HepG2 (cell line): ENCODE measurements around the gene FBXO39. TPM values are rescaled to one million over a fixed set of nuclear protein-coding genes. Genes with fewer than 3 reads are reported as not detected.

Experiments
- FOXJ3 ChIP-seq: sonication (generic); formaldehyde crosslinking; IDR thresholded peaks from 2 replicates; pipeline ENCODE4 v1.4.0; 2020; ENCODE audit warnings: missing genetic modification reagents, mild to moderate bottlenecking, borderline replicate concordance
- HDAC1 ChIP-seq: sonication (generic); formaldehyde crosslinking; IDR thresholded peaks from 2 replicates; pipeline ENCODE4 v1.5.1; 2020; ENCODE audit warnings: mild to moderate bottlenecking, missing genetic modification reagents
- HMG20A ChIP-seq: IDR thresholded peaks from 2 replicates; pipeline ENCODE4 v1.6.1; 2016; ENCODE audit warnings: borderline replicate concordance
- HNF1A ChIP-seq, 2 experiments: sonication (generic) in 1 of 2; formaldehyde crosslinking in 1 of 2; IDR thresholded peaks; 2 replicates each; pipeline versions ENCODE4 v1.4.0 to v1.6.1; 2016 to 2020; ENCODE audit warnings: borderline replicate concordance in 1 of 2, low read depth in 1 of 2, mild to moderate bottlenecking in 1 of 2, missing genetic modification reagents in 1 of 2
- HNF1B ChIP-seq: sonication (generic); formaldehyde crosslinking; IDR thresholded peaks from 2 replicates; pipeline ENCODE4 v1.5.1; 2020; ENCODE audit warnings: mild to moderate bottlenecking, moderate library complexity, missing genetic modification reagents
- KDM6A ChIP-seq: IDR thresholded peaks from 2 replicates; pipeline ENCODE4 v1.6.1; 2016; ENCODE audit warnings: low read depth
- KLF16 ChIP-seq, 2 experiments: sonication (generic) in 1 of 2; formaldehyde crosslinking in 1 of 2; IDR thresholded peaks; 2 replicates each; pipeline versions ENCODE4 v1.6.1 to v1.8.0; 2016 to 2023; ENCODE audit warnings: missing genetic modification reagents in 2 of 2, missing compliant biosample characterization in 1 of 2
- MLX ChIP-seq: IDR thresholded peaks from 2 replicates; pipeline ENCODE4 v1.6.1; 2016
- NCOR1 ChIP-seq: fragments of 200-600 bp; sonication (generic); IDR thresholded peaks from 2 replicates; pipeline ENCODE4 v1.7.0; 2017; ENCODE audit warnings: antibody characterized with exemption, low read length, borderline replicate concordance
- NR2C2 ChIP-seq: sonication (generic); formaldehyde crosslinking; IDR thresholded peaks from 2 replicates; pipeline ENCODE4 v1.4.0; 2020; ENCODE audit warnings: missing genetic modification reagents, mild to moderate bottlenecking, moderate library complexity, borderline replicate concordance
- PRDM15 ChIP-seq: sonication (generic); formaldehyde crosslinking; IDR thresholded peaks from 2 replicates; pipeline ENCODE4 v1.4.0; 2020; ENCODE audit warnings: missing genetic modification reagents
- SMYD3 ChIP-seq: sonication (generic); formaldehyde crosslinking; IDR thresholded peaks from 2 replicates; pipeline ENCODE4 v1.8.1; 2023; ENCODE audit warnings: mild to moderate bottlenecking, missing genetic modification reagents
- ZFX ChIP-seq: sonication (generic); formaldehyde crosslinking; IDR thresholded peaks from 2 replicates; pipeline ENCODE4 v1.4.0; 2020; ENCODE audit warnings: mild to moderate bottlenecking, low read depth, missing genetic modification reagents, moderate library complexity
- ZNF503 ChIP-seq: sonication (generic); formaldehyde crosslinking; IDR thresholded peaks from 2 replicates; pipeline ENCODE4 v1.4.0; 2020; ENCODE audit warnings: missing genetic modification reagents
- polyA plus RNA-seq, 8 experiments: library from polyadenylated mRNA; depleted of rRNA in 3 of 8; stranded (reverse) in 7 of 8; unstranded in 1 of 8; fragments of >200 nt; fragmentation: Illumina TruSeq in 4 of 8; extraction: Trizol in 4 of 8; gene quantifications; 2 replicates each; pipeline versions ENCODE4 v1.2.1 to v1.2.3, GENCODE V29; 2011 to 2016; ENCODE audit warnings: low read depth in 4 of 8, missing spikeins in 1 of 8, mixed read lengths in 1 of 8; ENCODE audit not compliant: insufficient read depth in 1 of 8
- total RNA-seq, 5 experiments: library from RNA; depleted of rRNA; stranded (reverse); fragments of >200 nt; fragmentation: Illumina TruSeq; extraction: Trizol; gene quantifications; 2 replicates each; pipeline ENCODE4 v1.2.3, GENCODE V29; 2016; ENCODE audit warnings: low read depth in 1 of 5

Gene FBXO39
- total and polyA plus RNA-seq, 2 of the 13 experiments (the other 11 are each of a cell fraction or from before 2014, with no cell fraction given) = 0.09 TPM; not detected in 1

GRCh38 chr17:6796017-6796886 lies 20.2 kb downstream of the FBXO39 start (continued):
- TF ChIP-seq KLF16 (CRISPR knock-in tag; IDR thresholded peaks at IDR 0.05) (0 out of 4 replicates have a peak, but pooled peaks of 1 of the 2 experiments have one; percentile 17), HNF1B (CRISPR knock-in tag) (no peak), ZNF503 (peak; percentile 48; the same call in 1 of the 2 replicates), PRDM15 (peak; percentile 90), HMG20A (CRISPR knock-in tag) (peak; percentile 41; the same call in 1 of the 2 replicates), HNF1A (IDR thresholded peaks at IDR 0.05; ENCODE audit: low read depth) (peak; percentile 72), HNF1A (CRISPR knock-in tag; IDR thresholded peaks at IDR 0.05; ENCODE audit: borderline replicate concordance) (peak; percentile 67; the same call in 1 of the 2 replicates), NCOR1 (peak; percentile 58; the same call in 1 of the 2 replicates), ZFX (CRISPR knock-in tag) (peak; percentile 43; the same call in 1 of the 2 replicates), MLX (CRISPR knock-in tag) (0 out of 2 replicates have a peak, but pooled peaks have one; percentile 16), KDM6A (CRISPR knock-in tag) (peak; percentile 44; the same call in 1 of the 2 replicates), SMYD3 (no peak; the same call in 1 of the 2 replicates), HDAC1 (CRISPR knock-in tag) (peak; percentile 66; the same call in 1 of the 2 replicates), FOXJ3 (CRISPR knock-in tag) (peak; percentile 73; the same call in 1 of the 2 replicates), NR2C2 (peak; percentile 52; the same call in 1 of the 2 replicates)
